ENCODE measurements around the gene SYT7.

- TF ChIP-seq CTCF (optimal IDR thresholded peaks at IDR 0.05 in 1 of 3, IDR thresholded peaks at IDR 0.05 in 1 of 3, conservative IDR thresholded peaks at IDR 0.05 in 1 of 3; ENCODE audit: extremely low read depth in 1 of 3, insufficient read depth in 2 of 3, low read length in 3 of 3), result no peak
- TF ChIP-seq EZH2 (IDR thresholded peaks at IDR 0.05; ENCODE audit: low read length), result no peak
Measured at GRCh38 chr11:61537326-61537725, 43.5 kb downstream of the SYT7 start.
